A549 (cell line): ENCODE data around the gene LINC01488. TPM values are rescaled to one million over a fixed set of nuclear protein-coding genes. Genes with fewer than 3 reads are reported as not detected.

Experiments
- ATAC-seq, 2 experiments: fragments of 200-7000 bp in 1 of 2; fragments of >200 bp in 1 of 2; cut with Nextera tagmentation in 1 of 2; cut with Tn5 transposase in 1 of 2; 3 replicates each; pipeline versions ENCODE4 v1.8.0 to v1.9.1; 2018 to 2020; ENCODE audit warnings: mild to moderate bottlenecking in 1 of 2, moderate library complexity in 1 of 2
- CTCF ChIA-PET: fragments of 300-600 bp; sonication (Branson Sonifier 250); formaldehyde crosslinking; extraction: SDS; loops from one replicate; lab custom pipeline; 2021; ENCODE audit warnings: antibody characterized with exemption, inconsistent platforms; lab: Yijun Ruan, JAX
- POLR2A ChIA-PET: fragments of 350-600 bp; formaldehyde crosslinking; extraction: SDS; loops from one replicate; lab custom pipeline; 2021; ENCODE audit warnings: antibody characterized with exemption, inconsistent platforms; lab: Yijun Ruan, JAX
- DNase-seq, 2 experiments: peaks; one replicate each; pipeline versions ENCODE4 v3.0.0 to v3.0.0-alpha.2; 2011 to 2016; ENCODE audit warnings: low read depth in 1 of 2, low spot score in 1 of 2
- FAIRE-seq: peaks from 2 replicates; lab custom pipeline; 2011; peaks lifted over from hg19 to GRCh38; lab: Jason Lieb, UNC
- H3K27ac ChIP-seq, 2 experiments: fragments of >200 bp; sonication (Bioruptor Twin); formaldehyde crosslinking; 3 replicates each; pipeline ENCODE4 v1.5.1; 2016 to 2017
- H3K4me1 ChIP-seq: fragments of >200 bp; sonication (Bioruptor Twin); formaldehyde crosslinking; 3 replicates; pipeline ENCODE4 v1.6.1; 2016
- H3K4me2 ChIP-seq: fragments of >200 bp; sonication (Bioruptor Twin); formaldehyde crosslinking; 3 replicates; pipeline ENCODE4 v1.6.1; 2016
- H3K4me3 ChIP-seq: fragments of >200 bp; sonication (Bioruptor Twin); formaldehyde crosslinking; 3 replicates; pipeline ENCODE4 v1.5.1; 2016
- H3K9me3 ChIP-seq: fragments of >200 bp; sonication (Bioruptor Twin); formaldehyde crosslinking; 3 replicates; pipeline ENCODE4 v1.6.1; 2016
- CBX8 ChIP-seq: fragments of 200-600 bp; sonication (generic); IDR thresholded peaks from 2 replicates; pipeline ENCODE4 v1.6.1; 2016
- EHF ChIP-seq: fragments of 250-450 bp; sonication (Bioruptor Pico); IDR thresholded peaks from 2 replicates; pipeline ENCODE4 v1.5.0; 2020; ENCODE audit warnings: mild to moderate bottlenecking
- ELK1 ChIP-seq: fragments of 150-350 bp; IDR thresholded peaks from 2 replicates; pipeline ENCODE4 v1.6.1; 2014; ENCODE audit warnings: low read depth, mild to moderate bottlenecking, low read length
- EP300 ChIP-seq, 2 experiments: fragments of >200 bp; sonication (Bioruptor Twin); formaldehyde crosslinking; IDR thresholded peaks; 2 replicates in 1 of 2; 3 replicates in 1 of 2; pipeline ENCODE4 v1.6.1; 2016 to 2017
- GATA3 ChIP-seq: IDR thresholded peaks from 2 replicates; pipeline ENCODE4 v1.6.1; 2012; ENCODE audit warnings: borderline replicate concordance
- HDAC2 ChIP-seq: fragments of 200-600 bp; sonication (generic); IDR thresholded peaks from 2 replicates; pipeline ENCODE4 v1.6.1; 2016
- HES2 ChIP-seq: fragments of >200 bp; sonication (Bioruptor Twin); formaldehyde crosslinking; IDR thresholded peaks from 2 replicates; pipeline ENCODE4 v1.6.1; 2016
- HEYL ChIP-seq: fragments of 250-450 bp; sonication (Bioruptor Pico); IDR thresholded peaks from 2 replicates; pipeline ENCODE4 v1.8.0; 2021; ENCODE audit warnings: mild to moderate bottlenecking, moderate library complexity
- HOXA7 ChIP-seq: fragments of 250-450 bp; sonication (Bioruptor Pico); IDR thresholded peaks from 2 replicates; pipeline ENCODE4 v1.5.0; 2020; ENCODE audit warnings: mild to moderate bottlenecking, moderate library complexity
- HOXB13 ChIP-seq: fragments of 250-450 bp; sonication (Bioruptor Pico); IDR thresholded peaks from 2 replicates; pipeline ENCODE4 v1.5.0; 2020; ENCODE audit warnings: low read depth, mild to moderate bottlenecking, moderate library complexity
- JUNB ChIP-seq: fragments of >200 bp; sonication (Bioruptor Twin); formaldehyde crosslinking; IDR thresholded peaks from 2 replicates; pipeline ENCODE4 v1.6.1; 2016
- KDM5A ChIP-seq: fragments of 200-600 bp; sonication (generic); IDR thresholded peaks from 2 replicates; pipeline ENCODE4 v1.6.1; 2016; ENCODE audit warnings: antibody characterized with exemption, mild to moderate bottlenecking
- NPAS2 ChIP-seq: fragments of 250-450 bp; sonication (Bioruptor Pico); IDR thresholded peaks from 2 replicates; pipeline ENCODE4 v1.8.0; 2022; ENCODE audit warnings: mild to moderate bottlenecking, moderate library complexity, borderline replicate concordance
- PBX3 ChIP-seq: IDR thresholded peaks from 2 replicates; pipeline ENCODE4 v1.6.1; 2012
- POLR2AphosphoS2 ChIP-seq: conservative IDR thresholded peaks from 2 replicates; pipeline ENCODE4 v1.6.1; 2012; ENCODE audit warnings: low read length, improper control_type of control experiment, inconsistent platforms
- RAD21 ChIP-seq, 2 experiments: fragments of >200 bp in 1 of 2; sonication (Bioruptor Twin) in 1 of 2; formaldehyde crosslinking in 1 of 2; IDR thresholded peaks in 1 of 2; conservative IDR thresholded peaks in 1 of 2; 2 replicates in 1 of 2; 3 replicates in 1 of 2; pipeline ENCODE4 v1.6.1; 2012 to 2018; ENCODE audit warnings: inconsistent platforms in 1 of 2
- RARB ChIP-seq: fragments of 250-450 bp; sonication (Bioruptor Pico); IDR thresholded peaks from 2 replicates; pipeline ENCODE4 v1.8.0; 2021; ENCODE audit warnings: mild to moderate bottlenecking, moderate library complexity
- RFX5 ChIP-seq: fragments of 450-650 bp; IDR thresholded peaks from 2 replicates; pipeline ENCODE4 v1.7.1; 2014; ENCODE audit warnings: antibody characterized with exemption, mild to moderate bottlenecking, moderate library complexity
- RNF2 ChIP-seq: fragments of 200-600 bp; sonication (generic); IDR thresholded peaks from 2 replicates; pipeline ENCODE4 v1.6.1; 2016; ENCODE audit warnings: low read depth, mild to moderate bottlenecking, antibody characterized with exemption, moderate library complexity, borderline replicate concordance
- SREBF2 ChIP-seq: fragments of 450-650 bp; IDR thresholded peaks from 2 replicates; pipeline ENCODE4 v1.6.1; 2014; ENCODE audit warnings: mild to moderate bottlenecking, moderate library complexity
- TP53 ChIP-seq: fragments of 250-450 bp; sonication (Bioruptor Pico); IDR thresholded peaks from 2 replicates; pipeline ENCODE4 v1.5.0; 2021; ENCODE audit warnings: mild to moderate bottlenecking, moderate library complexity
- ZC3H11A ChIP-seq: fragments of 450-650 bp; IDR thresholded peaks from 2 replicates; pipeline ENCODE4 v1.6.1; 2014; ENCODE audit warnings: antibody characterized with exemption, mild to moderate bottlenecking
- ZFP36 ChIP-seq: fragments of 450-650 bp; IDR thresholded peaks from 2 replicates; pipeline ENCODE4 v1.6.1; 2014; ENCODE audit warnings: borderline replicate concordance; ENCODE audit not compliant: partially characterized antibody
- WGBS: methylation state at CpG from one replicate; pipeline ENCODE4 v1.1.6; 2017; ENCODE audit errors: missing lambda C conversion rate; 5-methylcytosine and 5-hydroxymethylcytosine counted together
- polyA plus RNA-seq, 4 experiments: library from polyadenylated mRNA; depleted of rRNA in 3 of 4; stranded (reverse); fragments of >200 nt; fragmentation: RNase III in 1 of 4; extraction: RNeasy Plus Mini Kit Qiagen cat#74134 plus additional on column Dnase treatment in 1 of 4; gene quantifications; 2 replicates in 3 of 4; 3 replicates in 1 of 4; pipeline ENCODE4 v1.2.3, GENCODE V29; 2011 to 2017

Gene LINC01488
- polyA plus RNA-seq, 2 of the 4 experiments (the other 2 are of a cell fraction), result 0.05 TPM; not detected in 1

- FAIRE-seq (no peak), ATAC-seq (no peak)
- CTCF ChIA-PET, result interaction anchor here (1.2 kb wide), 1 partner anchor 220 kb away, joined by 4 read pairs; no protein-coding TSS in a partner anchor
Observed at GRCh38 chr11:69512790-69513189, 31.3 kb downstream of the LINC01488 start.

GRCh38 chr11:69513196-69513595 lies 31.7 kb downstream of the LINC01488 start:
- Histone ChIP-seq H3K9me3 (peaks cover 22% of the 10 kb centered on the region), H3K4me3 (no peak overlapping the region), H3K4me2 (no peak overlapping the region), H3K4me1 (peaks cover 9% of the 10 kb centered on the region), H3K27ac (no peak overlapping the region)
- ATAC-seq (no peak), DNase-seq (no peak), FAIRE-seq (no peak)
- no peak for TF ChIP-seq HES2
- TF ChIP-seq ELK1, result no peak
- no peak for TF ChIP-seq EP300 (IDR thresholded peaks at IDR 0.05)
- no peak for TF ChIP-seq RARB
- TF ChIP-seq RAD21 (conservative IDR thresholded peaks at IDR 0.05 in 1 of 2, IDR thresholded peaks at IDR 0.05 in 1 of 2), result no peak
- TF ChIP-seq POLR2AphosphoS2, result no peak
- TF ChIP-seq TP53, result no peak
- TF ChIP-seq HOXB13, result no peak
- no peak for TF ChIP-seq HEYL (CRISPR knock-in tag)
- no peak for TF ChIP-seq GATA3
- TF ChIP-seq HDAC2, result no peak
- no peak for TF ChIP-seq ZFP36
- no peak for TF ChIP-seq HOXA7 (CRISPR knock-in tag)
- no peak for TF ChIP-seq RNF2
- no peak for TF ChIP-seq KDM5A
- TF ChIP-seq CBX8, result no peak
- no peak for TF ChIP-seq PBX3
- ChIA-PET CTCF (interaction anchor here (1.2 kb wide), 1 partner anchor 220 kb away, joined by 4 read pairs; no protein-coding TSS in a partner anchor), POLR2A (no interaction called here)
- 90% methylated on average over 8 of the region's 11 CpGs for WGBS

More at GRCh38 chr11:69512790-69513189, 31.3 kb downstream of the LINC01488 start:
- POLR2A ChIA-PET, result no interaction called here
- Histone ChIP-seq H3K9me3 (peaks cover 19% of the 10 kb centered on the region; the same call in 2 of the 3 replicates), H3K4me3 (no peak overlapping the region), H3K27ac (no peak overlapping the region), H3K4me1 (peaks cover 9% of the 10 kb centered on the region), H3K4me2 (no peak overlapping the region)
- WGBS, result 83% methylated on average over 16 of the region's 16 CpGs
- DNase-seq, result no peak
- TF ChIP-seq RFX5, result no peak
- no peak for TF ChIP-seq ZC3H11A
- no peak for TF ChIP-seq EHF (CRISPR knock-in tag)
- no peak for TF ChIP-seq NPAS2 (CRISPR knock-in tag)

- no peak overlapping the region for H3K4me3 ChIP-seq
- H3K9me3 ChIP-seq, result peaks cover 28% of the 10 kb centered on the region
- WGBS, result 93% methylated on average over 12 of the region's 12 CpGs
- H3K4me1 ChIP-seq, result peaks cover 9% of the 10 kb centered on the region
- FAIRE-seq (no peak), DNase-seq (no peak), ATAC-seq (no peak)
- H3K27ac ChIP-seq, result no peak overlapping the region
- H3K4me2 ChIP-seq, result no peak overlapping the region
- TF ChIP-seq PBX3, result no peak
- no peak for TF ChIP-seq HDAC2
- no peak for TF ChIP-seq HOXA7 (CRISPR knock-in tag)
- TF ChIP-seq JUNB, result no peak
- TF ChIP-seq SREBF2, result no peak
- no peak for TF ChIP-seq RARB
- no peak for TF ChIP-seq POLR2AphosphoS2
- ChIA-PET POLR2A (no interaction called here), CTCF (interaction anchor here (1.2 kb wide), 1 partner anchor 221 kb away, joined by 4 read pairs; no protein-coding TSS in a partner anchor)
Observed at GRCh38 chr11:69513663-69514224, 32.3 kb downstream of the LINC01488 start.
